Vagina (tissue), 2 donors: Measurements from ENCODE around the gene COQ3.

Source experiments
- CTCF ChIP-seq, 3 experiments: fragments of 450-650 bp in 2 of 3; fragments of 200-600 bp in 1 of 3; sonication (generic) in 1 of 3; IDR thresholded peaks; one replicate each; pipeline ENCODE4 v1.5.1; 2017 to 2019; ENCODE audit warnings: antibody characterized with exemption in 3 of 3, mild to moderate bottlenecking in 2 of 3, moderate library complexity in 2 of 3
- POLR2A ChIP-seq, 2 donors: fragments of 450-650 bp; IDR thresholded peaks; one replicate each; pipeline ENCODE4 v1.6.1; 2017; ENCODE audit warnings: antibody characterized with exemption in 2 of 2, mild to moderate bottlenecking in 2 of 2, moderate library complexity in 2 of 2

GRCh38 chr6:99330159-99330558, 63.8 kb downstream of the COQ3 start:
- peak in 2 of 3 experiments; percentile 34 to 50 for TF ChIP-seq CTCF (IDR thresholded peaks at IDR 0.05)
- no peak for TF ChIP-seq POLR2A (IDR thresholded peaks at IDR 0.05)
